Effector CD4-positive, alpha-beta T cell (primary cell): ENCODE results near the gene ARTN.

Experiments used
- DNase-seq: peaks from one replicate; pipeline ENCODE4 v3.0.0-alpha.2; 2020

Gene ARTN

DNA sequence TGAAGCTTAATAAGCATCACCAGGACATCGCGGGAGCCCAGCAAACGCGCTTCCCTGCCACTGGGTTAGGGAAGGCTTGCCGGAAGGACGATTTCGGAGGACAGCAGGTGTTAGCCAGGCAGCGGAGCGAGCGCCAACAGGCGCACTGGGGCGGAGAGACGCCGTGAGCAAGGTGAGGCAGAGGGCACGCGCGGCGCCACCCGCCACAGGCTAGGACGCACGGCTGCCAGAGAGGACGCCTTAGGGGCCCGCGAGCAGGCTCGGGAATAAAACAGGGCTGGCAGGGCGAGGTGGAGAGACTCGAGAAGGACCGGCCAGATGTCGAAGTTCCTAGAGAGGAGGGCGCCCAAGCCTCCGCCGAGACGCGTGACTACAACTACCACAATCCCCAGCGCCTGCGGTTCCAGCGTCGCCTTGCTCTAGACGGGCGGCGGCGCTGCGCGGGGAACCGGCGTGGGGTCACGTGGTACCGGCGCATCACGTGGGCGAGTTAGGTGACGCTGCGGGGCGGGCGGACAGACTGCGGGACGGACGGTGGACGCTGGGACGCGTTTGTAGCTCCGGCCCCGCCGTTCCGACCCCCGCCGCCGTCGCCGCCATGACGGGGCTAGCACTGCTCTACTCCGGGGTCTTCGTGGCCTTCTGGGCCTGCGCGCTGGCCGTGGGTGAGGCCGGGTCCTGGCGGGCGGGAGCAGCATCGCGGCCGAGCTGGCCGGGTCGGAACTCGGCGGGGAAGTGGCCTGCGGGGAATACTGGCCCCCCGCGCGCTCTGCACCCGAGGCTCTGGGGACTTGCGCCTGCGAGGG is 41.0 kb downstream of the ARTN start, which contains the start of gene ATP6V0B:
Gene ATP6V0B, plus strand, starts transcription at position 518 of the 806 bp plus-strand sequence. Its CDS starts 81 bp downstream, at position 599.
- peak; percentile 96 for DNase-seq

DNA sequence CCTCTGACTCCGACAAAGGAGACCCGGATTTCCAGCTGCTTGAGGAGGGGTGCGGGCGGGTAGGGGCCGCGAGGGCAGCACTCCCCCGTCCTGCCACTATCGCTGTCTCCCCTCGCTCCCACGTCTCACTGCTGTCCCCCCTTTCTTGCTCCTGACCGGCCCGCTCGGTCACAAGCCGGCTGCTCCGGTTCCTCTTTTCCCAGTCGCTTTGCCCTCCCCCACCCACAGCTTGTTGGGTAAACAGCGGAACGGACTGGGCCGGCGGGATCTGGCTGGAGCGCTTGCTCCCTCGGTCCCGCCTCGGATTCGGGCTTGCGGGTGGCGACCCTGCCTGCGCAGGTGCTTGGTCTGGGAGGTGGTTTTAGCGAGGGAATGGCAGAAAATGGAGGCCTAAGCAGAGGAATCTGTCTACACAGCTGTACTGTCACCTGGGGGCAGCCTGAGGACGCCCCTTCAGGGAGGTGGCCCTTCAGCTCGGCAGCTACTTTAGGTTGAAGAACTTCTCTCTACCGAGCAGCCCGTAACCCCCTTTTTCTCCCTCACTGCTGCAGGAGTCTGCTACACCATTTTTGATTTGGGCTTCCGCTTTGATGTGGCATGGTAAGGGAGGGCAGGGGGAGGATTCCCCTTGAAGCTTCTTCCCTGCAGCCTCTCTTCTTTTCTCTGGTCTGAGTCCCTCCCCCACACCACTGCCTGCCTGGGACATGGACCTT is 41.8 kb downstream of the ARTN start:
- DNase-seq = peak; percentile 28

- no peak for DNase-seq
These were observed 42.4 kb downstream of the ARTN start for GRCh38 chr1:43976045-43976444.

GRCh38 chr1:43976890-43977289 is 43.3 kb downstream of the ARTN start:
- no peak for DNase-seq

DNA sequence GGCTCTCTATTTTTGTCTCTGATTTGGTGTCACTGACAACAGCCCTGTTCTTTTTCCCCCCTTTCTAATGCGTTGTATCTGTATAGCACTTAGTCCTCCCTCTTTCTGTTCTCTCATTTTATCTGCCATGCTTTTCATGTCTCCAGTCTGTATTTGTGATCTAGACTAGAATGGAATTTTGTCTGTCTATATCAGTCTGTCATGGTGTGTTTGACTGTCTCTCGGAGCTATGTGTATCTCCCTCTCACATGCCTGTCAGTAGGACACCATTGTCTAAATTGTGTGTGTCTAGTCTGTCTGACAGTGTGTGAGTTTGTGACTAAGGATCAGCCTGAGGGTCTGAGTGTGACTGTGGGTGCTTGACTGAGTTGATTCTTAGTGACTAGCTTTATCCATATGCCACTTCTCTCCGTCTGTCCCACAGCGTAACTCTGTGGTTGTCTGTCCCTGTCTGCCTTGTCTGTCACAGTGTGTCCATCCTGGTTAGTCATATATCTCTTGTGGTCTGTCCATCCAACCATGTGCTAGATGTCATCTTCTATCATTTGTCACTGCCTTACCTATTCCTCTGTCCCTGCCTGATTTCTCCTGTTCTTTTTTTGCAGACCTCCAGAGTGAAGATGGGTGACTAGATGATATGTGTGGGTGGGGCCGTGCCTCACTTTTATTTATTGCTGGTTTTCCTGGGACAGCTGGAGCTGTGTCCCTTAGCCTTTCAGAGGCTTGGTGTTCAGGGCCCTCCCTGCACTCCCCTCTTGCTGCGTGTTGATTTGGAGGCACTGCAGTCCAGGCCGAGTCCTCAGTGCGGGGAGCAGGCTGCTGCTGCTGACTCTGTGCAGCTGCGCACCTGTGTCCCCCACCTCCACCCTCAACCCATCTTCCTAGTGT is 44.0 kb downstream of the ARTN start:
- no peak for DNase-seq

DNA sequence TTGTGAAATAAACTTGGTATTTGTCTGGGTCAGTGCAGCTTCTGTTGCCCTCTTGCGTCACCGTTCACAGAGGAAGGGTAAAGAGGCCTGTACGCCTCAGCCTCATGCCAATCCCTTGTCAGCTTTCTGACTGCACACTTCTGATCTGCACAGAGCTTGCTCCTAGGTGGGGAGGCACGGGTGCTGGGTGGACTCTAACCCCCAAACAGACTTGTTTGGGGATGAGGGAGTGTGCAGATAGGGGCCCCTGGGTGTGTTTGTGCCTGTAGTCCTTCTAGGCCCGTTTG is 44.6 kb downstream of the ARTN start:
- DNase-seq = no peak

DNA sequence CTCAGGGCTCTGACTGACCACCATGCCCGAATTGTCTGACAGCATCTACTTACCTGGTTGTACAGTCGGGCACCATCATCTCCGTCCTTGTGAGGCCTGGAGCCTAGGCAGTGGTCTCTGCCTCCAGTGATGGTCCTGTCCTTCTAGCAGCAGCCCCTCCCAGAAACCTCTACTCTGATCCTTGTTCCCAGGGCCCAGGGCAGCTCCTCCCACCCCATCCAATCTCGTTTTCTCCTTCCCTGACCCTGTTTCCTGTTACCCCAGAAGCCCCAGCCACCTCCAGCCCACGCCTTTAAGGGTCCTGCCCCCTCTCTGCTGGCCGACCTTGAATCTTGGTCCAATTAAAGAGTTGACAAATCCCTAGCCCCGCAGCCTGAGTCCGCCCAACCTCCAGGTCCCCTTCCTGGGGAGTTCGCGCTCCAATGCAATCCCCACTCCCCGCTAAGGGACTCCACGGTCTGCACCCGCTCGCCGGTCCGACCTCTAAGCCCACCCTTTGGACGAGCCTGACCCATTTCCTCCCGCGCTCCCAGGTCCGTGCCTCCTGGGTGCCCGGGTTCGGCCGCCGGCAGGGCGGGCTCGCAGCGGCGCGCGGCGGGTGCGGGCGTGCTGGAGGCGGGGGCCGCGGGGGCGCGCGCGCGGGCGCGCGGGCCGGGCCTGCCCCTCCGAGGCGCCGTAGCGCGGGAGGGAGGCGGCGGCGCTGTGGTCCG is 45.1 kb downstream of the ARTN start, which contains the start of gene B4GALT2:
Gene B4GALT2, plus strand, starts transcription at position 660 of the 710 bp plus-strand sequence. CDS start 1,951 bp downstream, outside the sequence.
- DNase-seq = no peak

DNA sequence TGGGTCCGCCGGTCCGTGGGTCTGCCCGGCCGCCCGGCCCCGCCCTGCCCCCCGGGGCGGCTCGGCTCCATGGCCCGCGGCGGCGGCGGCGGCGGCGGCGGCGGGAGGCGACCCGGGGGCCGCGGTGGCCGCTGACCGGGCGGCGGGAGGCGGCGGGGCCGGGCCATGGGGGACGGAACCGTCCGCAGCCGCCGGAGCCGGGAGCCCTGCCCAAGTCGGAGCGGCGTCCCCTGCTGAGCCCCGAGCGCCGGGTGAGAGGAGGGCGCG is 45.6 kb downstream of the ARTN start:
- DNase-seq = no peak

- DNase-seq = no peak
These were observed 46.1 kb downstream of the ARTN start for GRCh38 chr1:43979528-43980254.

DNA sequence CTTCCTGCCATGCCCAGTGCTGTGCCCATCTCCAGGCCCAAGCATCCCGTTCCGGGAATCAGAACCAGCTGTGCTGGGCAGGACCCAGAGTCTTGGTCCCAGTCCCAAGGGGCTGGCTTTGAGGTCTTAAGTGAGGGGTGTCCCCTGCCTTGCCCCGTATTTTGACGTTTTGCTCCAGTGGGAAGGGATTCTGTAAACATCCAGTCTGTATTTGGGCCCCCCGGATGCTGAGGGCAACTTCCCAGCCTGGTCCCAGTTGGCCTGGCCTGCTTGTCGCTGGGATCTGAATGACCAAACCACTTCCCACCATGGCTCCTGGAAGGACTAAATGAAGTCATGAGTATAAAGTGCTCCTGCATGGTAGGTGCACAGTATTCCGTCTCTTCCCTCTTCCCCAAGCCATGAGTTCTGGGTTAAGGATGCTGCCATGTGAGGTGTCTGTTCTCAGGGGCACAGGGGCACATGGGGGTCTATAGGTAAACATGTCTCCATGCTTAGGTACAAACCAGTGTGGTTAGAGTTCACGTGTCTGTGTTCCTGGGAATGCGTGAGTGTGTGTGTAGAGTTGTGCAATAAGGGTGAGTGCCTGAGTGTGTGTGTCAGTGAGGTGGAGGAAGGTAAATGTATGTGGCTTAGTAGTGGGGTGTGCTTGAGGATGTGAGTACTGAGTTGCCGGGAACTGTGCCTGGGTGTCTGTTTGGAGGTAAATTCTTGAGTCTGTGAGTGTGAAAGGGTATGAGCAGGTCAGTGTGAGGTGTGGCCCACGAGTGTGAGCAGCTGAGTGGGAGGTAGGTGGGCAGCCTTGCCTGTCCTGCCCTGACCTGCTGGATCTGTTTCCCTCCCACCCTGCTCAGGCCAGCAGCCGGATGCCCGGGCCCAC is 46.9 kb downstream of the ARTN start:
- no peak for DNase-seq

GRCh38 chr1:43981135-43981491 is 47.5 kb downstream of the ARTN start:
- DNase-seq = no peak

DNA sequence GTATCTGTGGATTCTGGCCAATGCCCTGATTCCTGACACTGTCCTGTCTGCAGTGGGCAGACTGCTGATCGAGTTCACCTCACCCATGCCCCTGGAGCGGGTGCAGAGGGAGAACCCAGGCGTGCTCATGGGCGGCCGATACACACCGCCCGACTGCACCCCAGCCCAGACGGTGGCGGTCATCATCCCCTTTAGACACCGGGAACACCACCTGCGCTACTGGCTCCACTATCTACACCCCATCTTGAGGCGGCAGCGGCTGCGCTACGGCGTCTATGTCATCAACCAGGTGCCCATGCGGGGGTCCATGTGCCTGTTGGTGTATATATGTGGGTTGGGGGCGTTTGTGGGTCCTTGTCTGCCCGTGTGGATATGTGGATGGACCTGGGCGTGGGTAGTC is 48.0 kb downstream of the ARTN start:
- DNase-seq = no peak

- no peak for DNase-seq
These were observed 48.6 kb downstream of the ARTN start for GRCh38 chr1:43982241-43982640.

DNA sequence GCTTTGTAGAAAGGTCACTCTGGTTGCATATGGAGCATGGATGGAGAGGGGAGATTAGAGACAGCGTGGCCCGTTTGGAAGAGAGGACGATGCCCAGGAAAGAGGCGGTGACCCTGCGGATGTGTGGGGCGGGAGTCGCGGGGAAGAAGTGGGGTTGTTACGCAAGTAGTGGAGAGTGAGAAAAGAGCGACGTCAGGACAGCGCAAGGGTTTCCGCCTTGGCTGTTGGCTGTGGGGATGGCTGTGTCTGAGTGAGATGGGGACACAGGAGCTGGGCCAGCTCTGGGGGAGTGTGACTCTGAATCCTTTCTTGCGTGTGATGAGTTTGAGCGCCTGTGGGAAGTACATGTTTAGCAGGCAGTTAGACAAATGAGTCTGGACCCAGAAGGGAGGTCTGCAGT is 49.2 kb downstream of the ARTN start:
- no peak for DNase-seq

- DNase-seq = no peak
These were observed 49.8 kb downstream of the ARTN start for GRCh38 chr1:43983253-43983899.

GRCh38 chr1:43984855-43985254 is 51.3 kb downstream of the ARTN start:
- no peak for DNase-seq

- DNase-seq = no peak
These were observed 52.5 kb downstream of the ARTN start for GRCh38 chr1:43985984-43986595.

- DNase-seq = no peak
These were observed 53.1 kb downstream of the ARTN start for GRCh38 chr1:43986712-43987111.
